Pancreas (tissue), 10 donors: ENCODE measurements around the gene RSPH4A. TPM values are rescaled to one million over a fixed set of nuclear protein-coding genes. Genes with fewer than 3 reads are reported as not detected.

Source experiments
- ATAC-seq, 4 donors: fragments of 200-7000 bp; cut with Tn5 transposase; one replicate each; pipeline versions ENCODE4 v1.8.0 to v1.9.1; 2020; ENCODE audit warnings: mild to moderate bottlenecking in 4 of 4, moderate library complexity in 4 of 4
- DNase-seq, 6 donors: peaks; one replicate each; pipeline ENCODE4 v3.0.0-alpha.2; 2020
- FAIRE-seq: peaks from 2 replicates; lab custom pipeline; 2012; peaks lifted over from hg19 to GRCh38; lab: Jason Lieb, UNC
- H3K27ac ChIP-seq, 4 donors: fragments of 200-600 bp; sonication (generic); 1 replicate in 3 of 4; 2 replicates in 1 of 4; pipeline versions ENCODE4 v1.5.0 to v1.8.0; 2020
- H3K27me3 ChIP-seq, 4 donors: fragments of 200-600 bp; one replicate each; pipeline ENCODE4 v1.8.0; 2021
- H3K36me3 ChIP-seq, 3 donors: fragments of 200-600 bp; sonication (generic) in 1 of 3; one replicate each; pipeline versions ENCODE4 v1.5.0 to v1.8.0; 2020 to 2021
- H3K4me1 ChIP-seq, 3 donors: fragments of 200-600 bp; one replicate each; pipeline ENCODE4 v1.8.0; 2021
- H3K4me3 ChIP-seq, 4 donors: fragments of 200-600 bp; sonication (generic) in 2 of 4; one replicate each; pipeline versions ENCODE4 v1.5.0 to v1.8.0; 2020 to 2021
- H3K9me3 ChIP-seq, 4 donors: fragments of 200-600 bp; one replicate each; pipeline ENCODE4 v1.8.0; 2021
- CTCF ChIP-seq, 4 donors: fragments of 200-600 bp; sonication (generic) in 3 of 4; IDR thresholded peaks; one replicate each; pipeline versions ENCODE4 v1.5.0 to v1.8.0; 2021; ENCODE audit warnings: antibody characterized with exemption in 4 of 4
- WGBS, 2 donors: extraction: QIAGEN DNeasy Blood & Tissue Kit; methylation state at CpG; one replicate each; pipeline ENCODE4 v1.1.7; 2013; 5-methylcytosine and 5-hydroxymethylcytosine counted together
- intact Hi-C, 3 donors: fragments of 100-400 bp; cut with DNase I; formaldehyde crosslinking; loops; one replicate each; pipeline versions ENCODE4 v1.11.1 to v1.14.2; 2022
- polyA plus RNA-seq, 2 donors: library from polyadenylated mRNA; stranded (reverse); fragments of 200-250 nt; gene quantifications; one replicate each; pipeline ENCODE4 v1.2.3, GENCODE V29; 2013
- total RNA-seq, 6 donors: library from RNA; stranded (reverse); fragmentation: NEBNext Ultra II Directional in 4 of 6; extraction: Animal tissue kit (Norgen Biotek cat#: 25700) in 4 of 6; gene quantifications; one replicate each; pipeline versions ENCODE4 v1.2.1 to v1.2.4, GENCODE V29; 2021 to 2023
- donor health status: healthy with polysubstance abuse.
- donor health status: DM: no; HTN: no; CAD: no; lungs with moderate emphysema.
- donor health status: DM: no; HTN: no; CAD: no.
- donor health status: control.
- donor health status: control.
- donor health status: Bipolar disorder and iron deficiency.
- donor health status: DM: yes; HTN: yes; CAD: no.
- donor health status: DM: no; HTN: no; CAD: no.
- donor health status: DM: no; HTN: no; CAD: no.
- donor health status: DM: yes; HTN: yes; CAD: no.

Gene RSPH4A
- total and polyA plus RNA-seq, 8 donors, result 0.23 to 1.2 (median 0.42) TPM

GRCh38 chr6:116667623-116668022, 51.3 kb downstream of the RSPH4A start:
- FAIRE-seq (no peak), ATAC-seq (peak in 1 of 4 donors; percentile 28), DNase-seq (no peak)
- 16 to 25% methylated on average over 3 of the region's 3 CpGs for WGBS, 2 donors
- intact Hi-C loops, result no loop called here
- peaks cover 4 to 30% (median 6%) of the 10 kb centered on the region in 3 donors for H3K4me1 ChIP-seq
- H3K4me3 ChIP-seq, result peak overlapping the region; percentile 65 to 94 (median 76)
- no peaks in the 10 kb centered on the region for H3K36me3 ChIP-seq
- no peaks in the 10 kb centered on the region for H3K27me3 ChIP-seq
- TF ChIP-seq CTCF (IDR thresholded peaks at IDR 0.05), result no peak
- no peaks in the 10 kb centered on the region for H3K9me3 ChIP-seq
- no peak overlapping the region for H3K27ac ChIP-seq

- no peak for FAIRE-seq
- no peak for ATAC-seq
- no peaks in the 10 kb centered on the region for H3K27me3 ChIP-seq
- 83 to 96% methylated on average over 4 of the region's 4 CpGs for WGBS, 2 donors
- H3K4me3 ChIP-seq, result no peak overlapping the region
- peaks cover 0 to 5% (median 4%) of the 10 kb centered on the region in 3 donors for H3K4me1 ChIP-seq
- no peak for TF ChIP-seq CTCF (IDR thresholded peaks at IDR 0.05)
- no peaks in the 10 kb centered on the region for H3K36me3 ChIP-seq
- intact Hi-C loops, result no loop called here
- no peak for DNase-seq
- no peak overlapping the region for H3K27ac ChIP-seq
- H3K9me3 ChIP-seq, result no peaks in the 10 kb centered on the region
Measured at GRCh38 chr6:116672306-116672705, 56.0 kb downstream of the RSPH4A start.

- DNase-seq, result no peak
- 75 to 81% methylated on average over 1 of the region's 1 CpG for WGBS, 2 donors
- H3K27ac ChIP-seq, result no peak overlapping the region
- no peak overlapping the region for H3K4me3 ChIP-seq
- intact Hi-C loops, result no loop called here
- no peak for ATAC-seq
- no peak for TF ChIP-seq CTCF (IDR thresholded peaks at IDR 0.05)
- peaks cover 0 to 6% (median 0%) of the 10 kb centered on the region in 3 donors for H3K4me1 ChIP-seq
- H3K27me3 ChIP-seq, result no peaks in the 10 kb centered on the region
- H3K36me3 ChIP-seq, result no peaks in the 10 kb centered on the region
- FAIRE-seq, result no peak
- H3K9me3 ChIP-seq, result no peaks in the 10 kb centered on the region
Measured at GRCh38 chr6:116676021-116676420, 59.7 kb downstream of the RSPH4A start.

- peak within 1 kb of the TSS; percentile 70 to 93 (median 88) for H3K27ac ChIP-seq
Measured at GRCh38 chr6:116680880-116681672, 64.8 kb downstream of the RSPH4A start, which contains the start of gene KPNA5. Gene KPNA5, plus strand, starts transcription at chr6:116681211. Its CDS starts 124 bp downstream, at chr6:116681335.

More at GRCh38 chr6:116680880-116681672, 64.8 kb downstream of the RSPH4A start, which contains the start of gene KPNA5:
- Histone ChIP-seq H3K4me1 (peaks cover 0 to 11% (median 6%) of the 10 kb centered on the region in 3 donors), H3K4me3 (peak within 1 kb of the TSS; percentile 39 to 83 (median 69)), H3K9me3 (no peaks in the 10 kb centered on the region), H3K27me3 (no peaks in the 10 kb centered on the region), H3K36me3 (no peaks in the 10 kb centered on the region)
- intact Hi-C loops, result no loop called here
- TF ChIP-seq CTCF (IDR thresholded peaks at IDR 0.05), result no peak
- peak; percentile 95 to 98 (median 96) for ATAC-seq
- 0% methylated on average over 68 to 69 of the region's 69 CpGs for WGBS, 2 donors
- DNase-seq, result peak; percentile 84 to 92 (median 88)
- FAIRE-seq, result no peak
